Omental fat pad (tissue), 4 donors: Measurements from ENCODE around the gene KHSRP. TPM values are rescaled to one million over a fixed set of nuclear protein-coding genes. Genes with fewer than 3 reads are reported as not detected.

Experiments
- ATAC-seq: fragments of 150-250 bp; one replicate; pipeline ENCODE4 v1.9.1; 2016; ENCODE audit warnings: mild to moderate bottlenecking, moderate library complexity; ENCODE audit not compliant: low FRiP score
- DNase-seq: peaks from one replicate; pipeline ENCODE4 v3.0.0-alpha.2; 2019; ENCODE audit warnings: low spot score
- CTCF ChIP-seq, 3 donors: fragments of 450-650 bp; IDR thresholded peaks; one replicate each; pipeline ENCODE4 v1.5.1; 2016 to 2017; ENCODE audit warnings: antibody characterized with exemption in 3 of 3, mild to moderate bottlenecking in 3 of 3, moderate library complexity in 2 of 3
- total RNA-seq, 4 donors: library from RNA; depleted of rRNA; stranded (reverse); fragments of >200 nt; gene quantifications; one replicate each; pipeline ENCODE4 v1.1.0, GENCODE V29; 2016

Gene KHSRP
- total RNA-seq, 4 donors from 2014 or later: 67.4 to 125 (median 78.3) TPM

DNA sequence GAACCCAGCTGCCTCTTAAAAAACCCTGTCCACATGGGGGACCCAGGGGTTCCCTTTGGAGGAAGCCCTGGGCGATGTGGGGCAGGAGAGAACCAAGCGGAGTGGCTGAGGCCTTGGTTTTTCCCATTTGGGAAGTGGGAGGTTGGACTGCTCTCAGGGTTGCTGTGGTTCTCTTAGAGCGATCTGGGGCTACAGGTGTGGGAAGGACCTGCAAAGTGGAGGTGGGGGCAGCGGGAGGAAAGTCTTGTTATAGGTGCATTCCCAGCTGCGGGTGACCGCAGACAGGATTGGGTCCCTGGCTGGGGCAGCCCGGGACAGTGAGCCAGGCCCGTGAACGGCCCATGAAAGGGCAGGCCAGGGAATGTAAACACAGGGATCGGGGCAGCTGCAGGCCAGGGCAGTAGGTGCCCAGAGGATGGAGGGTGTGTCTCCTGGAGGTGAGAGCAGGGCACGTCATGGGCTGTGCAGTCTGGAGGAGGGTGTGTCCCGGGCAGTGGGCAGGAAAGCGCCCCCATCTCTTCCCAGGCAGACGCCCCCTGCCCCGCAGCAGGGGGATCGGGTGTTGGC is 34.2 kb upstream of the KHSRP start:
- ATAC-seq: no peak
- no peak for DNase-seq
- no peak for TF ChIP-seq CTCF (IDR thresholded peaks at IDR 0.05)

DNA sequence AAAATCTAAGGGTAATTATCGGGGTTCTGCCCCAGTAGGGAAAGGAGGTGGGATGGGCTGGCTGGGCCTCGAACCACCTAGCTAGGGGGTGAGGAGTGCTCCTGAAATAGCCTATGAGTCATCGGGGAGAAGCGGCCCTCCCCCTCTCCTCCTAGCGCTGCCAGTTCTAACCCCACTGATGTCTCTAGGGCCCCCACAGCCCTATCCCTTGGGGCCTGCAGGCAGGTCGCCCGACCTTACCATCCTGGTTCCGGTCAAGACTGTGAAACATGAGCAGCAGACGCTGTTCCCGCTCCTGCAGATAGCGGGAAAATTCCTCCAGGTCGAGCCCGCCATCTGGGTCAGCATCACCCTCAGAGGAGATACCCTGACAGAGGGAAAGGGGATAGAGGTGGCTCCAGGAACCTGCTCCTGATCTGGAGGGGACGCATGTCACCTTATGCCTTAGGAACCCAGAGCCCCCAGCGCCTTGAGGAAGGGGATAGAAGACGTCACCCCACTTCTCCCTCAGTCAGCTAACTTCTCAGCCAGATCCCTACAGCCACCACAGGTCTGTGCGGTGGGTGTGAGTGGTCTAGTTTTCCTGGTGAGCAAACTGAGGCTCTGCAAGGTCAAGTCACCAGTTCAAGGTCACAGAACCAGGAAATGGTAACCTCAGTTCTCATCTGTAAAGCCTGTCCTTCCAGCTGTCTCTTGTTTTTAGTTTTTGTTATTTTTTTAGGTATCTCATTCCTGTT is 33.5 kb upstream of the KHSRP start:
- ATAC-seq (no peak), DNase-seq (no peak)
- no peak for TF ChIP-seq CTCF (IDR thresholded peaks at IDR 0.05)

GRCh38 chr19:6455924-6456323 is 31.3 kb upstream of the KHSRP start:
- no peak for ATAC-seq
- no peak for DNase-seq
- no peak for TF ChIP-seq CTCF (IDR thresholded peaks at IDR 0.05)

GRCh38 chr19:6453951-6454565 is 29.4 kb upstream of the KHSRP start:
- no peak for ATAC-seq
- no peak for TF ChIP-seq CTCF (IDR thresholded peaks at IDR 0.05)

GRCh38 chr19:6452899-6453298 is 28.3 kb upstream of the KHSRP start:
- DNase-seq (no peak), ATAC-seq (no peak)
- TF ChIP-seq CTCF (IDR thresholded peaks at IDR 0.05): no peak

More at GRCh38 chr19:6453951-6454565, 29.4 kb upstream of the KHSRP start:
- DNase-seq: no peak

GRCh38 chr19:6452223-6452614 is 27.6 kb upstream of the KHSRP start:
- no peak for DNase-seq
- no peak for ATAC-seq
- TF ChIP-seq CTCF (IDR thresholded peaks at IDR 0.05): no peak
